GM12891 (cell line): ENCODE measurements around the gene TMEM200A.

Experiments
- DNase-seq: peaks from one replicate; pipeline ENCODE4 v3.0.0; 2011; ENCODE audit warnings: low spot score; ENCODE audit not compliant: insufficient read length
- FAIRE-seq: peaks from 2 replicates; lab custom pipeline; 2011; peaks lifted over from hg19 to GRCh38; lab: Jason Lieb, UNC
- PAX5 ChIP-seq: IDR thresholded peaks from 2 replicates; pipeline ENCODE4 v1.6.1; 2011; ENCODE audit warnings: low read length, moderate library complexity, mild to moderate bottlenecking; ENCODE audit not compliant: insufficient read depth, severe bottlenecking
- POLR2A ChIP-seq: IDR thresholded peaks from 2 replicates; pipeline ENCODE4 v1.6.1; 2011; ENCODE audit warnings: low read depth, low read length, control low read depth
- POLR2AphosphoS5 ChIP-seq: IDR thresholded peaks from 2 replicates; pipeline ENCODE4 v1.6.1; 2011; ENCODE audit warnings: low read depth, low read length, control low read depth
- POU2F2 ChIP-seq: IDR thresholded peaks from 2 replicates; pipeline ENCODE4 v1.6.1; 2011; ENCODE audit warnings: low read depth, mild to moderate bottlenecking, control low read depth, low read length, moderate library complexity
- SPI1 ChIP-seq: IDR thresholded peaks from 2 replicates; pipeline ENCODE4 v1.6.1; 2011; ENCODE audit warnings: low read depth, low read length, control low read depth
- TAF1 ChIP-seq: IDR thresholded peaks from 2 replicates; pipeline ENCODE4 v1.6.1; 2011; ENCODE audit warnings: low read depth, low read length, control low read depth

Gene TMEM200A

DNA sequence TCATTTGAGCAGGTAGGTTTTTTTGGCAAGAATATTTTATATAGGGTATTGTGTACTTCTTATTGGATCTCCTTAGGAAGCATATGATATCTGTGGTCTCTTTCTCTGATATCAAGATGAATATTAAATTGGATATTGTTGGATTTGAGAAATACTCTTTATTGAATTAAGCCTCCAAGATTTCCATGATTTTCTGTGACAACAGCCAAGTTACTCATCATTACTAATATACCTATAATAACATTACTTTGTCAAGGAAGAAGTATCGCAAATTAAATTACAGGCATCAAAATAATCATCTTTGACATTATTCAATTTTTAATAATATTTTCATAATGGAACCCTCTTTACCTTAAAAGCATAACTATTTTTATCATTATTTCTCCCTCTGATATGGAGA is 86.5 kb downstream of the TMEM200A start:
- FAIRE-seq = no peak
- TF ChIP-seq SPI1 (no peak), POLR2A (no peak), POLR2AphosphoS5 (no peak), TAF1 (no peak), PAX5 (no peak), POU2F2 (no peak)
- no peak for DNase-seq

DNA sequence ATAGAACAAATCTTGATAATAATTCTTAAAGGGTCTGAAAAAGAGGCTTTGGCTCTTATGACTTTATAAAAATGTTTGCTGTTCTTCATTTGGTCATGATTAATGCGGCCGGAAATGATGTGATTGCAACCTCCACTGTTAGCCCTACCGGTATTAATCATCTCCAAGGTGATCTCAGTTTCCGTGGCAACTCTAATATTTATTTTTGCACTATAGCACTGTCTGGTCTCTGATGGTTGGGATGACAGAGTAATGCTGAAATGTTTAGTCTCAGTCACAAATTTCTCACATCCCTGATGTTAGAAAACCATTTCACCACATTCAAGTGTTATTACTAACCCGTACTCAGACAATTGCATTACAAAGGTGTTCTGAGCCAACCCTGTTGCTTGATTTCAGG is 87.4 kb downstream of the TMEM200A start:
- FAIRE-seq = no peak
- DNase-seq = no peak
- TF ChIP-seq POLR2AphosphoS5 (no peak), POU2F2 (no peak), TAF1 (no peak), POLR2A (no peak), PAX5 (no peak), SPI1 (no peak)

DNA sequence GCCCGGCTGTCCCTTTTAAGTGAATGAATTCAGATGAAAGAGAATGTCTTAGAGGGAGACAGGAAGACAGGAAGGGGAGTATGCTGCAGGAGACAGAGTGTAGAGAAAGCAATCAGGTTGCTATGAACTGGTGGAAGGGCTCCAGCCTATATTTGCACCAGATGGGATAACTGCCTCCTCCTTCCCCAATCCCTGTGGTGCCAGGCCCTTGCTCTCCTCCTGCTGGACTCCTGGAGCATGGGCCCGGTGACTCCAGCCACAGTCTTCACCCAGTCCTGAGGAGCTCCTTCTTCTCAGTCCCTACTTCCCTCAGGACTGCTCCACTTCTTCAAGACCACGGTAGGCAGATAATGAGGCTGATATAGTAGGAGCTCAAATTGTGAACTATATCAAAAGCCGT is 91.8 kb downstream of the TMEM200A start:
- no peak for DNase-seq
- TF ChIP-seq POLR2A = no peak
- no peak for TF ChIP-seq TAF1
- no peak for TF ChIP-seq SPI1
- TF ChIP-seq POU2F2 = no peak
- TF ChIP-seq POLR2AphosphoS5 = no peak
- no peak for TF ChIP-seq PAX5
- FAIRE-seq = no peak

DNA sequence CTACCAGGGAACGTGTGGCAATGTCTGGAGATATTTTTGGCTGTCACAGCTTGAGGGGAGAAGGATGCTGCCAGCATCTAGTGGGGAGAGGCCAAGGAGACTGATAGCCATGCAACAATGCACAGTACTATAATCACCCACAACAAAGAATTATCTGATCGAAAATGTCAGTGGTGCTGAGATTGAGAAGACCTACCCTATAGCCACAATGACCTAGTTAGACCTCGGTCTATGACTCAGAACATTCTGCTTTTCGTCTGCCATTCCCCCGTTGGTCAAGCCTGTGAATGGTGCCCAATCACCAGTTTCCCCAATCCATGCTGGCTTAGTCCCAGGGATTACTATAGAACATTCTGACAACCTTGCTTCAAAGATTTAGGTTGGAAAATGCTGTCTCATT is 93.5 kb downstream of the TMEM200A start:
- no peak for TF ChIP-seq POU2F2
- no peak for TF ChIP-seq PAX5
- TF ChIP-seq TAF1 = no peak
- no peak for TF ChIP-seq POLR2AphosphoS5
- no peak for TF ChIP-seq SPI1
- TF ChIP-seq POLR2A = no peak
- DNase-seq = no peak
- FAIRE-seq = no peak

- TF ChIP-seq PAX5 = no peak
- no peak for TF ChIP-seq POLR2A
- no peak for TF ChIP-seq TAF1
- no peak for TF ChIP-seq POLR2AphosphoS5
- TF ChIP-seq POU2F2 = no peak
- TF ChIP-seq SPI1 = no peak
- DNase-seq = no peak
- no peak for FAIRE-seq
Observed at GRCh38 chr6:130460934-130461333, 95.1 kb downstream of the TMEM200A start.

GRCh38 chr6:130466052-130466747 is 100.4 kb downstream of the TMEM200A start:
- no peak for TF ChIP-seq PAX5
- no peak for TF ChIP-seq POU2F2
- no peak for TF ChIP-seq TAF1
- TF ChIP-seq POLR2A = no peak
- TF ChIP-seq SPI1 = no peak
- no peak for TF ChIP-seq POLR2AphosphoS5
- FAIRE-seq = no peak
- DNase-seq = no peak

- FAIRE-seq = no peak
- TF ChIP-seq PAX5 (no peak), POLR2AphosphoS5 (no peak), POLR2A (no peak), POU2F2 (no peak), SPI1 (no peak), TAF1 (no peak)
- no peak for DNase-seq
Observed at GRCh38 chr6:130466748-130467061, 100.9 kb downstream of the TMEM200A start.

- no peak for DNase-seq
- no peak for FAIRE-seq
Observed at GRCh38 chr6:130467146-130468050, 101.6 kb downstream of the TMEM200A start.

GRCh38 chr6:130470766-130471165 is 104.9 kb downstream of the TMEM200A start:
- no peak for FAIRE-seq

More at GRCh38 chr6:130467146-130468050, 101.6 kb downstream of the TMEM200A start:
- TF ChIP-seq SPI1 = no peak
- no peak for TF ChIP-seq POU2F2
- TF ChIP-seq TAF1 = no peak
- no peak for TF ChIP-seq POLR2AphosphoS5
- no peak for TF ChIP-seq POLR2A
- no peak for TF ChIP-seq PAX5

More at GRCh38 chr6:130470766-130471165, 104.9 kb downstream of the TMEM200A start:
- TF ChIP-seq POU2F2 (no peak), PAX5 (no peak), POLR2A (no peak), SPI1 (no peak), TAF1 (no peak), POLR2AphosphoS5 (no peak)
- DNase-seq = no peak
